Memory B cell (primary cell): Measurements from ENCODE around the gene ZNF365.

Source experiments
- ATAC-seq: fragments of 150-1000 bp; cut with Tn5 transposase; 2 replicates; pipeline ENCODE4 v1.10.0; 2021; ENCODE audit warnings: low read depth, mild to moderate bottlenecking, moderate library complexity
- DNase-seq, 2 donors: peaks; one replicate each; pipeline ENCODE4 v3.0.0; 2022; ENCODE audit warnings: low spot score in 2 of 2
- H3K27ac Mint-ChIP-seq: one replicate; pipeline ENCODE4 v1.8.0; 2022; ENCODE audit warnings: mild to moderate bottlenecking, moderate library complexity, mixed read lengths
- H3K27me3 Mint-ChIP-seq: one replicate; pipeline ENCODE4 v1.8.0; 2022; ENCODE audit warnings: mixed read lengths
- H3K36me3 Mint-ChIP-seq: one replicate; pipeline ENCODE4 v1.8.0; 2022; ENCODE audit warnings: mild to moderate bottlenecking, mixed read lengths
- H3K4me1 Mint-ChIP-seq: one replicate; pipeline ENCODE4 v1.8.0; 2022; ENCODE audit warnings: mixed read lengths
- H3K4me3 Mint-ChIP-seq: one replicate; pipeline ENCODE4 v1.8.0; 2022; ENCODE audit warnings: mild to moderate bottlenecking, moderate library complexity, mixed read lengths
- H3K9me3 Mint-ChIP-seq: one replicate; pipeline ENCODE4 v1.8.0; 2022; ENCODE audit warnings: mixed read lengths

ZNF365 gene

GRCh38 chr10:62414359-62414758 is 40.2 kb downstream of the ZNF365 start:
- no peak overlapping the region for H3K27ac Mint-ChIP-seq
- H3K9me3 Mint-ChIP-seq = peaks cover 12% of the 10 kb centered on the region
- H3K4me3 Mint-ChIP-seq = no peak overlapping the region
- H3K4me1 Mint-ChIP-seq = no peaks in the 10 kb centered on the region
- ATAC-seq = no peak
- no peak for DNase-seq
- H3K36me3 Mint-ChIP-seq = peaks cover 4% of the 10 kb centered on the region
- peaks cover 16% of the 10 kb centered on the region for H3K27me3 Mint-ChIP-seq

GRCh38 chr10:62422068-62422590 is 48.0 kb downstream of the ZNF365 start:
- DNase-seq = no peak
- H3K9me3 Mint-ChIP-seq = no peaks in the 10 kb centered on the region
- no peaks in the 10 kb centered on the region for H3K36me3 Mint-ChIP-seq
- no peaks in the 10 kb centered on the region for H3K4me1 Mint-ChIP-seq
- no peak for ATAC-seq
- H3K27ac Mint-ChIP-seq = no peak overlapping the region
- no peak overlapping the region for H3K4me3 Mint-ChIP-seq
- no peaks in the 10 kb centered on the region for H3K27me3 Mint-ChIP-seq

GRCh38 chr10:62424026-62424425 is 49.9 kb downstream of the ZNF365 start:
- DNase-seq (no peak), ATAC-seq (no peak)
- no peaks in the 10 kb centered on the region for H3K36me3 Mint-ChIP-seq
- H3K9me3 Mint-ChIP-seq = peaks cover 2% of the 10 kb centered on the region
- H3K27ac Mint-ChIP-seq = no peak overlapping the region
- no peaks in the 10 kb centered on the region for H3K27me3 Mint-ChIP-seq
- H3K4me3 Mint-ChIP-seq = no peak overlapping the region
- H3K4me1 Mint-ChIP-seq = no peaks in the 10 kb centered on the region

- no peak overlapping the region for H3K27ac Mint-ChIP-seq
- no peak overlapping the region for H3K4me3 Mint-ChIP-seq
- H3K9me3 Mint-ChIP-seq = peaks cover 2% of the 10 kb centered on the region
- H3K36me3 Mint-ChIP-seq = no peaks in the 10 kb centered on the region
- DNase-seq (no peak), ATAC-seq (no peak)
- H3K4me1 Mint-ChIP-seq = peaks cover 2% of the 10 kb centered on the region
- H3K27me3 Mint-ChIP-seq = no peaks in the 10 kb centered on the region
These were observed 51.9 kb downstream of the ZNF365 start for GRCh38 chr10:62426086-62426485.

GRCh38 chr10:62426600-62426999 is 52.4 kb downstream of the ZNF365 start:
- Mint-ChIP-seq H3K9me3 (peaks cover 2% of the 10 kb centered on the region), H3K27ac (no peak overlapping the region), H3K4me1 (peaks cover 2% of the 10 kb centered on the region), H3K27me3 (no peaks in the 10 kb centered on the region), H3K4me3 (no peak overlapping the region), H3K36me3 (no peaks in the 10 kb centered on the region)
- DNase-seq = no peak
- ATAC-seq = no peak

- no peak for DNase-seq
- Mint-ChIP-seq H3K4me1 (peaks cover 2% of the 10 kb centered on the region), H3K27ac (no peak overlapping the region), H3K27me3 (no peaks in the 10 kb centered on the region), H3K9me3 (peaks cover 2% of the 10 kb centered on the region), H3K4me3 (no peak overlapping the region), H3K36me3 (no peaks in the 10 kb centered on the region)
- ATAC-seq = no peak
These were observed 56.7 kb downstream of the ZNF365 start for GRCh38 chr10:62430881-62431280.

- no peak overlapping the region for H3K4me3 Mint-ChIP-seq
- H3K27ac Mint-ChIP-seq = no peak overlapping the region
- no peak for ATAC-seq
- no peaks in the 10 kb centered on the region for H3K27me3 Mint-ChIP-seq
- H3K36me3 Mint-ChIP-seq = no peaks in the 10 kb centered on the region
- peaks cover 2% of the 10 kb centered on the region for H3K9me3 Mint-ChIP-seq
- peaks cover 4% of the 10 kb centered on the region for H3K4me1 Mint-ChIP-seq
- no peak for DNase-seq
These were observed 59.1 kb downstream of the ZNF365 start for GRCh38 chr10:62433181-62433692.

GRCh38 chr10:62433901-62434300 is 59.7 kb downstream of the ZNF365 start:
- DNase-seq (no peak), ATAC-seq (no peak)
- Mint-ChIP-seq H3K9me3 (no peaks in the 10 kb centered on the region), H3K36me3 (no peaks in the 10 kb centered on the region), H3K27ac (no peak overlapping the region), H3K4me1 (peaks cover 4% of the 10 kb centered on the region), H3K27me3 (no peaks in the 10 kb centered on the region), H3K4me3 (no peak overlapping the region)

- no peak overlapping the region for H3K27ac Mint-ChIP-seq
- ATAC-seq (peak; percentile 69), DNase-seq (peak; percentile 18 to 75)
- no peak overlapping the region for H3K4me3 Mint-ChIP-seq
- H3K4me1 Mint-ChIP-seq = peaks cover 2% of the 10 kb centered on the region
- no peaks in the 10 kb centered on the region for H3K36me3 Mint-ChIP-seq
- no peaks in the 10 kb centered on the region for H3K27me3 Mint-ChIP-seq
- no peaks in the 10 kb centered on the region for H3K9me3 Mint-ChIP-seq
These were observed 63.5 kb downstream of the ZNF365 start for GRCh38 chr10:62437696-62438095.

GRCh38 chr10:62442006-62442405 is 67.8 kb downstream of the ZNF365 start:
- H3K36me3 Mint-ChIP-seq = no peaks in the 10 kb centered on the region
- no peak overlapping the region for H3K27ac Mint-ChIP-seq
- ATAC-seq (no peak), DNase-seq (no peak)
- H3K9me3 Mint-ChIP-seq = no peaks in the 10 kb centered on the region
- no peaks in the 10 kb centered on the region for H3K27me3 Mint-ChIP-seq
- peaks cover 2% of the 10 kb centered on the region for H3K4me1 Mint-ChIP-seq
- H3K4me3 Mint-ChIP-seq = no peak overlapping the region

- H3K27me3 Mint-ChIP-seq = no peaks in the 10 kb centered on the region
- H3K27ac Mint-ChIP-seq = no peak overlapping the region
- H3K4me3 Mint-ChIP-seq = no peak overlapping the region
- no peaks in the 10 kb centered on the region for H3K36me3 Mint-ChIP-seq
- H3K9me3 Mint-ChIP-seq = no peaks in the 10 kb centered on the region
- no peak for DNase-seq
- no peaks in the 10 kb centered on the region for H3K4me1 Mint-ChIP-seq
- ATAC-seq = no peak
These were observed 68.9 kb downstream of the ZNF365 start for GRCh38 chr10:62442894-62443669.

- ATAC-seq (no peak), DNase-seq (no peak)
- Mint-ChIP-seq H3K27ac (no peak overlapping the region), H3K27me3 (no peaks in the 10 kb centered on the region), H3K4me3 (no peak overlapping the region), H3K9me3 (no peaks in the 10 kb centered on the region), H3K36me3 (no peaks in the 10 kb centered on the region), H3K4me1 (no peaks in the 10 kb centered on the region)
These were observed 69.7 kb downstream of the ZNF365 start for GRCh38 chr10:62443866-62444265.

- Mint-ChIP-seq H3K27me3 (no peaks in the 10 kb centered on the region), H3K36me3 (no peaks in the 10 kb centered on the region), H3K9me3 (no peaks in the 10 kb centered on the region), H3K4me3 (no peak overlapping the region), H3K27ac (no peak overlapping the region), H3K4me1 (peaks cover 5% of the 10 kb centered on the region)
- ATAC-seq (no peak), DNase-seq (no peak)
These were observed 72.5 kb downstream of the ZNF365 start for GRCh38 chr10:62446627-62447026.

GRCh38 chr10:62450912-62451610 is 76.9 kb downstream of the ZNF365 start:
- ATAC-seq = peak; percentile 56
- H3K36me3 Mint-ChIP-seq = no peaks in the 10 kb centered on the region
- no peak overlapping the region for H3K27ac Mint-ChIP-seq
- H3K9me3 Mint-ChIP-seq = no peaks in the 10 kb centered on the region
- no peak for DNase-seq
- H3K27me3 Mint-ChIP-seq = no peaks in the 10 kb centered on the region
- H3K4me1 Mint-ChIP-seq = peaks cover 8% of the 10 kb centered on the region
- no peak overlapping the region for H3K4me3 Mint-ChIP-seq
